Spleen (tissue), 11 donors: ENCODE data around the gene AQP5. TPM values are rescaled to one million over a fixed set of nuclear protein-coding genes. Genes with fewer than 3 reads are reported as not detected.

Source experiments
- DNase-seq: peaks from one replicate; pipeline ENCODE4 v3.0.0-alpha.2; 2020
- H3K27ac ChIP-seq, 8 donors: fragments of 200-600 bp; sonication (generic) in 7 of 8; 1 replicate in 4 of 8; 2 replicates in 4 of 8; pipeline versions ENCODE4 v1.5.0 to v1.8.0; 2016 to 2021; ENCODE audit warnings: inconsistent platforms in 4 of 8, mild to moderate bottlenecking in 4 of 8, moderate library complexity in 1 of 8
- H3K27me3 ChIP-seq, 7 donors: fragments of 200-600 bp; sonication (generic) in 6 of 7; replicated peaks in 1 of 7; 1 replicate in 4 of 7; 2 replicates in 3 of 7; pipeline versions ENCODE4 v1.5.0 to v1.8.0; 2016 to 2021; ENCODE audit warnings: inconsistent platforms in 3 of 7, mild to moderate bottlenecking in 1 of 7
- H3K36me3 ChIP-seq, 6 donors: fragments of 200-600 bp; sonication (generic) in 5 of 6; 1 replicate in 4 of 6; 2 replicates in 2 of 6; pipeline versions ENCODE4 v1.5.0 to v1.8.0; 2016 to 2021; ENCODE audit warnings: inconsistent platforms in 2 of 6
- H3K4me1 ChIP-seq, 6 donors: fragments of 200-600 bp; sonication (generic) in 5 of 6; 1 replicate in 3 of 6; 2 replicates in 3 of 6; pipeline versions ENCODE4 v1.5.0 to v1.8.0; 2016 to 2021; ENCODE audit warnings: inconsistent platforms in 3 of 6
- H3K4me3 ChIP-seq, 8 donors: fragments of 200-600 bp; sonication (generic) in 7 of 8; 1 replicate in 4 of 8; 2 replicates in 4 of 8; pipeline versions ENCODE4 v1.5.0 to v1.8.0; 2016 to 2021; ENCODE audit warnings: inconsistent platforms in 4 of 8, mild to moderate bottlenecking in 4 of 8, moderate library complexity in 2 of 8
- H3K9me3 ChIP-seq, 8 donors: fragments of 200-600 bp; sonication (generic) in 7 of 8; 1 replicate in 4 of 8; 2 replicates in 4 of 8; pipeline versions ENCODE4 v1.5.0 to v1.8.0; 2016 to 2021; ENCODE audit warnings: inconsistent platforms in 4 of 8
- POLR2A ChIP-seq, 3 donors: fragments of 450-650 bp; IDR thresholded peaks; one replicate each; pipeline ENCODE4 v1.5.1; 2017; ENCODE audit warnings: antibody characterized with exemption in 3 of 3, mild to moderate bottlenecking in 1 of 3
- POLR2AphosphoS5 ChIP-seq, 3 donors: sonication (generic); formaldehyde crosslinking; IDR thresholded peaks; one replicate each; pipeline ENCODE4 v1.5.1; 2017; ENCODE audit warnings: antibody characterized with exemption in 3 of 3
- WGBS, 5 donors: extraction: QIAGEN DNeasy Blood & Tissue Kit in 3 of 5; methylation state at CpG; one replicate each; pipeline versions ENCODE4 v1.1.5 to v1.1.7; 2013 to 2018; 5-methylcytosine and 5-hydroxymethylcytosine counted together
- intact Hi-C: fragments of 100-400 bp; cut with DNase I; formaldehyde crosslinking; loops from one replicate; pipeline ENCODE4 v1.15.0; 2023; ENCODE audit warnings: low total_unique reads
- polyA plus RNA-seq, 3 donors: library from polyadenylated mRNA; stranded (reverse); fragments of 200-250 nt; gene quantifications; one replicate each; pipeline ENCODE4 v1.2.1, GENCODE V29; 2013
- total RNA-seq, 7 donors: library from RNA; depleted of rRNA in 3 of 7; stranded (reverse); fragments of >200 nt in 3 of 7; fragmentation: NEBNext Ultra II Directional in 4 of 7; extraction: Animal tissue kit (Norgen Biotek cat#: 25700) in 4 of 7; gene quantifications; one replicate each; pipeline versions ENCODE4 v1.1.0 to v1.2.1, GENCODE V29; 2016 to 2021
- TF ChIP-seq, protein P1 (sequence below), 11 experiments: fragments of 200-600 bp in 7 of 11; fragments of 450-650 bp in 4 of 11; sonication (generic) in 4 of 11; IDR thresholded peaks in 8 of 11; conservative IDR thresholded peaks in 3 of 11; 1 replicate in 7 of 11; 2 replicates in 4 of 11; pipeline versions ENCODE4 v1.4.0 to v1.8.0; 2016 to 2021; ENCODE audit warnings: antibody characterized with exemption in 11 of 11, inconsistent platforms in 4 of 11, mild to moderate bottlenecking in 1 of 11
- donor health status: healthy with polysubstance abuse.
- donor health status: DM: no; HTN: no; CAD: no; lungs with moderate emphysema.
- donor health status: DM: no; HTN: no; CAD: no.
- donor health status: Bipolar disorder and iron deficiency.
- donor health status: healthy.
- donor health status: DM: no; HTN: no; CAD: no.
- donor health status: DM: yes; HTN: yes; CAD: no.

Gene AQP5
- total and polyA plus RNA-seq, 10 donors = 0.05 to 0.46 (median 0.30) TPM; not detected in 5

DNA sequence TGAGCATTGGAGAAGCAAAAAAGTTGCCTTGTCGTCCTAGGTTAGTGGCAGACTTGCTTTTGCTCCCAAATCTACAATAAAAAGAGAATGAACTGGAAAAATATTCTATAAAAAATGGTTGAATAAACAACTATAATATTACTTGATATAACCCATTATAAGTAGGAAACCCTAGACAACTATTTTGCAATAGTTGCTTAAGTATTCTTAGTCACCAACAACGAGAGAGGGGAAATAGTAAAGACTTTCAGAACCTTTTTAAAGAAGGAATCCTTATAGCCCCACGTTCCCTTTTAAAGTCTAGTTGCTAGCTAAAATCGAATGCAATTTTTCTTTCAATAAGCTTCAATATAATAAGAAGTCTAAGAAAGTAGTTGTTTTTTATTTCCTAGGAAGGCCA lies 28.6 kb downstream of the AQP5 start:
- Histone ChIP-seq H3K27me3 (no peaks in the 10 kb centered on the region), H3K4me3 (no peak overlapping the region), H3K27ac (peak overlapping the region in 5 of 8 donors; percentile 28 to 66 (median 35)), H3K4me1 (peaks cover 0 to 30% (median 0%) of the 10 kb centered on the region in 6 donors), H3K36me3 (peaks cover 0 to 46% (median 18%) of the 10 kb centered on the region in 6 donors), H3K9me3 (no peaks in the 10 kb centered on the region)
- 57 to 87% (median 75%) methylated on average over 4 of the region's 4 CpGs for WGBS, 5 donors
- intact Hi-C loops = no loop called here
- TF ChIP-seq POLR2AphosphoS5 (IDR thresholded peaks at IDR 0.05) (no peak), POLR2A (IDR thresholded peaks at IDR 0.05) (no peak)
- TF ChIP-seq, protein P1, sequence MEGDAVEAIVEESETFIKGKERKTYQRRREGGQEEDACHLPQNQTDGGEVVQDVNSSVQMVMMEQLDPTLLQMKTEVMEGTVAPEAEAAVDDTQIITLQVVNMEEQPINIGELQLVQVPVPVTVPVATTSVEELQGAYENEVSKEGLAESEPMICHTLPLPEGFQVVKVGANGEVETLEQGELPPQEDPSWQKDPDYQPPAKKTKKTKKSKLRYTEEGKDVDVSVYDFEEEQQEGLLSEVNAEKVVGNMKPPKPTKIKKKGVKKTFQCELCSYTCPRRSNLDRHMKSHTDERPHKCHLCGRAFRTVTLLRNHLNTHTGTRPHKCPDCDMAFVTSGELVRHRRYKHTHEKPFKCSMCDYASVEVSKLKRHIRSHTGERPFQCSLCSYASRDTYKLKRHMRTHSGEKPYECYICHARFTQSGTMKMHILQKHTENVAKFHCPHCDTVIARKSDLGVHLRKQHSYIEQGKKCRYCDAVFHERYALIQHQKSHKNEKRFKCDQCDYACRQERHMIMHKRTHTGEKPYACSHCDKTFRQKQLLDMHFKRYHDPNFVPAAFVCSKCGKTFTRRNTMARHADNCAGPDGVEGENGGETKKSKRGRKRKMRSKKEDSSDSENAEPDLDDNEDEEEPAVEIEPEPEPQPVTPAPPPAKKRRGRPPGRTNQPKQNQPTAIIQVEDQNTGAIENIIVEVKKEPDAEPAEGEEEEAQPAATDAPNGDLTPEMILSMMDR (IDR thresholded peaks at IDR 0.05 in 8 of 11, conservative IDR thresholded peaks at IDR 0.05 in 3 of 11) = no peak
- DNase-seq = no peak

DNA sequence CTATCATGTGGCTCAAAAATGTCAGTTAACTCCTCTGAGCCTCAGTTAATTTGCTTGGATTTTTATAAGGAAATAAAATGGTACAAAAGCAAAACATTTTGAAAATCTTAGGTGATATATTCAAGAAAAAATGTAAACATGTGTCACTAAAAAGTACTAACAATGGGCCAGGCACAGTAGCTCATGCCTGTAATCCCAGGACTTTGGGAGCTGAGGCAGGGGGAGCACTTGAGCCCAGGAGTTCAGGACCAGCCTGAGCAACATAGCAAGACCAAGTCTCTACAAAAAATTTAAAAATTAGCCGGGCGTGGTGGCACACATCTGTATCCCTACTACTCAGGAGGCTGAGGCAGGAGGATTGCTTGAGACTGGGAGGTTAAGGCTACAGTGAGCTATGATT lies 36.8 kb downstream of the AQP5 start:
- intact Hi-C loops = no loop called here
- no peaks in the 10 kb centered on the region for H3K9me3 ChIP-seq
- no peaks in the 10 kb centered on the region for H3K27me3 ChIP-seq
- H3K4me1 ChIP-seq = no peaks in the 10 kb centered on the region
- peaks cover 0 to 93% (median 29%) of the 10 kb centered on the region in 6 donors for H3K36me3 ChIP-seq
- TF ChIP-seq, protein P1 (IDR thresholded peaks at IDR 0.05 in 8 of 11, conservative IDR thresholded peaks at IDR 0.05 in 3 of 11) = no peak
- no peak for TF ChIP-seq POLR2A (IDR thresholded peaks at IDR 0.05)
- H3K4me3 ChIP-seq = no peak overlapping the region
- 91 to 100% (median 97%) methylated on average over 2 of the region's 2 CpGs for WGBS, 5 donors
- no peak overlapping the region for H3K27ac ChIP-seq
- DNase-seq = no peak

DNA sequence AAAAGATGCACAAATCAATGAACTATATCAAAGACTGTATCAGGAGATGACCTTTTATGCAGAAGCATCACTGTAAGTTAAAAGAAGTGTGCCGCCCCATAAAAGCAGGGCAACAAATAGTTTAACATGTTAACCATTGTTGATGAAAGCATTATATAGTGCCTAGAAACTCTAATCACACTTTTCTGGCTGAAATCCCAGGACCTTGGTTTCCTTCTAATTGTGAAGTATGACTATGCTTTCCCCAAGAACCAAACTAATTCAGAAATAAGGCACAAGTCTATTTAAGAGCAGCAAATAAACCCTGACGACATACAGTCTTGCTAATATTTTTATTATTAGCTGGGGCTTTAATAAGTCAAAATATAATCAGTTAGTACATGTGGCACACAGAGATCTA lies 41.9 kb downstream of the AQP5 start:
- DNase-seq = no peak
- H3K9me3 ChIP-seq = no peaks in the 10 kb centered on the region
- intact Hi-C loops = no loop called here
- TF ChIP-seq, protein P1 (IDR thresholded peaks at IDR 0.05 in 8 of 11, conservative IDR thresholded peaks at IDR 0.05 in 3 of 11) = no peak
- TF ChIP-seq POLR2A (IDR thresholded peaks at IDR 0.05) = no peak
- TF ChIP-seq POLR2AphosphoS5 (IDR thresholded peaks at IDR 0.05) = no peak
- peaks cover 0 to 11% (median 0%) of the 10 kb centered on the region in 6 donors for H3K4me1 ChIP-seq
- no peaks in the 10 kb centered on the region for H3K27me3 ChIP-seq
- H3K4me3 ChIP-seq = no peak overlapping the region
- peaks cover 0 to 75% (median 11%) of the 10 kb centered on the region in 6 donors for H3K36me3 ChIP-seq
- WGBS, 5 donors = 91 to 96% (median 94%) methylated on average over 2 of the region's 2 CpGs
- no peak overlapping the region for H3K27ac ChIP-seq

DNA sequence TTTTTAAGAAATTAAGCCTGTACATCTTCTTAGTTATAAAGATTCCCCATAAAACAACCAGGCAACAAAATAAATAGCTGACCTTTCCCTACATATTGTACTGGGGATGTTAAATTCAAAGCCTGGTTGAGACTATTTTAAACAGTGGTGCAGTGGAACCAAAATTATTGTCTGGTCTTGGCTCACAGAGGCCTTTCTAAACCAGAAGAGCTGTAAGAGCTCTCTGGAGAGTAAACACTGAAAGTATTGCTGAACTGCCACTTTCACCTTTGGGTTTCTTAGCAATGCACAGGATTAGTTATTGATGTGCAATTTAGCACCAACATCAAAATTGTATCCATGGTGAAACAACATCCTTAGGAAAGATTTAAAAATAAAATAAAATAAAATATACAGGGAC lies 43.0 kb downstream of the AQP5 start:
- H3K27ac ChIP-seq = no peak overlapping the region
- H3K9me3 ChIP-seq = no peaks in the 10 kb centered on the region
- TF ChIP-seq, protein P1 (IDR thresholded peaks at IDR 0.05 in 8 of 11, conservative IDR thresholded peaks at IDR 0.05 in 3 of 11) = no peak
- no peak for TF ChIP-seq POLR2AphosphoS5 (IDR thresholded peaks at IDR 0.05)
- no peak for TF ChIP-seq POLR2A (IDR thresholded peaks at IDR 0.05)
- H3K27me3 ChIP-seq = no peaks in the 10 kb centered on the region
- H3K4me3 ChIP-seq = no peak overlapping the region
- peaks cover 0 to 11% (median 0%) of the 10 kb centered on the region in 6 donors for H3K4me1 ChIP-seq
- intact Hi-C loops = no loop called here
- H3K36me3 ChIP-seq = peaks cover 0 to 64% (median 11%) of the 10 kb centered on the region in 6 donors
- DNase-seq = no peak
